ENCODE data around the gene TRDMT1.

The TRDMT1 gene, protein sequence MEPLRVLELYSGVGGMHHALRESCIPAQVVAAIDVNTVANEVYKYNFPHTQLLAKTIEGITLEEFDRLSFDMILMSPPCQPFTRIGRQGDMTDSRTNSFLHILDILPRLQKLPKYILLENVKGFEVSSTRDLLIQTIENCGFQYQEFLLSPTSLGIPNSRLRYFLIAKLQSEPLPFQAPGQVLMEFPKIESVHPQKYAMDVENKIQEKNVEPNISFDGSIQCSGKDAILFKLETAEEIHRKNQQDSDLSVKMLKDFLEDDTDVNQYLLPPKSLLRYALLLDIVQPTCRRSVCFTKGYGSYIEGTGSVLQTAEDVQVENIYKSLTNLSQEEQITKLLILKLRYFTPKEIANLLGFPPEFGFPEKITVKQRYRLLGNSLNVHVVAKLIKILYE

DNA sequence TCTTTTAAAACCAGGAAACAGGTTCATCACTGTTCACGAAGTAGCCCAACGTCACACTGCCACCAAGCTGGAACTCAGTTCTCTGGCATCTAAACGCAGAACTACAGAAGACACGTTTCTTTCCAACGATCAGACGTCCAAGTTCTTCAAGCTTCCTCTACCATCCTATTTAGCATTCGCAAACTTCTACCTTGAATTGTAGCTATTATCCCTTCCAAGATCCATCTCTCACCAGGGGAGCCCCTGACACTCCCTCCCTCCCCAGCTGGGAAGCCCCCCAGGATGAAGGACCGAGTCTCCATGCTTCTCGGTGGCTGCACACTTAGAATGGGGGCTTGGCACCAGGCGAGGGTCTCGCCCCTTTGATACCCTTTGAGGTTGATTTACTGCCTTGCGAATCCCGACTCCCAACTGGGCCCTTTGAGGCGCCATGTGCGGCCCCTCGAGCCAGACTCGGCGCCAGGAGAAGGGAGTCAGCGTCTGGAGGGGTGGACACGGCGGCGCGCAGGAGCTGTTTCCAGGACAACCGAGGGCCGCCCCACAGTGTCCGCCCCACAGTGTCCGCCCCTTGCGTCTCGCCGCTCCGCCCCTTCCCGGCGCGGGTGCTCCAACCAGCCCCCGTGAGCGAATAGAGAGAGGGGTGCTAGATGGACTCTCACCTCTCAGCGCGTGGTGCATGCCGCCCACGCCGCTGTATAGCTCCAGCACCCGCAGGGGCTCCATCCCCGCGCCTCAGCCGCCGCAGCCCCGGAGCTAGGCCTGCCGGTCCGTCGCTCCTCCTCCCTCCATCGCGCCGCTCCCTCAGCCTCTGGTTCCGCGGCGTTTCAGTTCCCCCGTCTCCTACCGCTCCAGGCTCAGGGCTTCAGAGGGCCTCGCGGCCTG lies at the start of gene TRDMT1:
Gene TRDMT1, minus strand, starts transcription at position 761 of the 882 bp plus-strand sequence. Its CDS starts 38 bp downstream, at position 723.
- Histone ChIP-seq H3K4me1 (ENCODE audit: insufficient read depth, poor library complexity, severe bottlenecking) (peaks cover 13% of the 10 kb centered on the region), H3K4me3 (ENCODE audit: severe bottlenecking) (peak within 1 kb of the TSS; percentile 61), H3K9me3 (ENCODE audit: severe bottlenecking) (no peaks in the 10 kb centered on the region), H3K27ac (ENCODE audit: poor library complexity, severe bottlenecking) (peak within 1 kb of the TSS; percentile 59), H3K27me3 (ENCODE audit: insufficient read depth, poor library complexity, severe bottlenecking) (no peaks in the 10 kb centered on the region), H3K36me3 (ENCODE audit: low read depth) (no peaks in the 10 kb centered on the region)
- TF ChIP-seq, protein P1, sequence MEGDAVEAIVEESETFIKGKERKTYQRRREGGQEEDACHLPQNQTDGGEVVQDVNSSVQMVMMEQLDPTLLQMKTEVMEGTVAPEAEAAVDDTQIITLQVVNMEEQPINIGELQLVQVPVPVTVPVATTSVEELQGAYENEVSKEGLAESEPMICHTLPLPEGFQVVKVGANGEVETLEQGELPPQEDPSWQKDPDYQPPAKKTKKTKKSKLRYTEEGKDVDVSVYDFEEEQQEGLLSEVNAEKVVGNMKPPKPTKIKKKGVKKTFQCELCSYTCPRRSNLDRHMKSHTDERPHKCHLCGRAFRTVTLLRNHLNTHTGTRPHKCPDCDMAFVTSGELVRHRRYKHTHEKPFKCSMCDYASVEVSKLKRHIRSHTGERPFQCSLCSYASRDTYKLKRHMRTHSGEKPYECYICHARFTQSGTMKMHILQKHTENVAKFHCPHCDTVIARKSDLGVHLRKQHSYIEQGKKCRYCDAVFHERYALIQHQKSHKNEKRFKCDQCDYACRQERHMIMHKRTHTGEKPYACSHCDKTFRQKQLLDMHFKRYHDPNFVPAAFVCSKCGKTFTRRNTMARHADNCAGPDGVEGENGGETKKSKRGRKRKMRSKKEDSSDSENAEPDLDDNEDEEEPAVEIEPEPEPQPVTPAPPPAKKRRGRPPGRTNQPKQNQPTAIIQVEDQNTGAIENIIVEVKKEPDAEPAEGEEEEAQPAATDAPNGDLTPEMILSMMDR (IDR thresholded peaks at IDR 0.05; ENCODE audit: poor library complexity, severe bottlenecking), result peak; percentile 18
- DNase-seq (ENCODE audit: low spot score) (peak; percentile 86), ATAC-seq (ENCODE audit: low read depth) (peak; percentile 98)

DNA sequence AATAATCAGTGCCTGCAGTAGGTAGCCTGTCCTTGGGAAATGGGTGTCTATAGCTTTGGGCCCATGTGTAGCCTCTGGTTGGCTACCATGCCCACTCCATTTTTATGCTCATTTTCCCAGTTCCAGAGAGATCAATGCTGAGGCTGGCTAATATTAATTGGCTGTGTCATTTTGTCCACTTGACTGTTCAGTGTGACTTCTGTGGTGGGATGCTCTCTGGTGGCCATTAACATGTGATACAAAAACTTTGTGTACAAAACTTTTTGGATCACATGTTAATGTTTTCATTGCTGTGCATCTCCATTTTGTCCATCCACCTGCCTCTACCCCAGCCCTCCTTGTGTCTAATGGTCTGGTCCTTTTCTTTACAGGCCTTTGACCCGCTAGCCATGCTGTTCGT lies 49.3 kb upstream of the TRDMT1 start:
- H3K4me1 ChIP-seq (ENCODE audit: insufficient read depth, poor library complexity, severe bottlenecking), result no peaks in the 10 kb centered on the region
- TF ChIP-seq, protein P1 (IDR thresholded peaks at IDR 0.05; ENCODE audit: poor library complexity, severe bottlenecking), result no peak
- no peaks in the 10 kb centered on the region for H3K9me3 ChIP-seq (ENCODE audit: severe bottlenecking)
- H3K4me3 ChIP-seq (ENCODE audit: severe bottlenecking), result no peak overlapping the region
- H3K27me3 ChIP-seq (ENCODE audit: insufficient read depth, poor library complexity, severe bottlenecking), result no peaks in the 10 kb centered on the region
- DNase-seq (ENCODE audit: low spot score) (no peak), ATAC-seq (ENCODE audit: low read depth) (no peak)
- no peaks in the 10 kb centered on the region for H3K36me3 ChIP-seq (ENCODE audit: low read depth)
- no peak overlapping the region for H3K27ac ChIP-seq (ENCODE audit: poor library complexity, severe bottlenecking)

DNA sequence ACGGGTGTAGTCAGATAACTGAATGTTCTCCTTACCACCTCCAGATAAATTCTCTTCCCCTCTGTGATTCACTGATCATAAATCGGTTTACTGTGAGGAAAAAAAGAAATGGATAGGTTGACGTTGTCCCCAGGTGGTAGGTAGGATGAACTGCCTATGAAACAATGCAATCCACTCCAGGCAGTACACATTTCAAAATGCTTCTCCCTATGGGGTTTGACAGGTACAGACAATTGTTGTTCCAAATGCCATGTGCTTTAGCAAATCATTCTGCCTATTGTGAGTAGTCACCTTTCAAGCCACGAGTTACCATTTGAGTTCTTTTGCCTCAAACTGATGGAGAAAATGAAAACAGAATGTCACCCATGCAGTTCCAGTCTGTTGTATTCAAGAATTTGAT lies 48.3 kb upstream of the TRDMT1 start:
- TF ChIP-seq, protein P1 (IDR thresholded peaks at IDR 0.05; ENCODE audit: poor library complexity, severe bottlenecking), result peak; percentile 79
- H3K36me3 ChIP-seq (ENCODE audit: low read depth), result no peaks in the 10 kb centered on the region
- ATAC-seq (ENCODE audit: low read depth) (peak; percentile 85), DNase-seq (ENCODE audit: low spot score) (no peak)
- H3K4me1 ChIP-seq (ENCODE audit: insufficient read depth, poor library complexity, severe bottlenecking), result no peaks in the 10 kb centered on the region
- no peak overlapping the region for H3K4me3 ChIP-seq (ENCODE audit: severe bottlenecking)
- no peak overlapping the region for H3K27ac ChIP-seq (ENCODE audit: poor library complexity, severe bottlenecking)
- H3K27me3 ChIP-seq (ENCODE audit: insufficient read depth, poor library complexity, severe bottlenecking), result no peaks in the 10 kb centered on the region
- H3K9me3 ChIP-seq (ENCODE audit: severe bottlenecking), result no peaks in the 10 kb centered on the region

DNA sequence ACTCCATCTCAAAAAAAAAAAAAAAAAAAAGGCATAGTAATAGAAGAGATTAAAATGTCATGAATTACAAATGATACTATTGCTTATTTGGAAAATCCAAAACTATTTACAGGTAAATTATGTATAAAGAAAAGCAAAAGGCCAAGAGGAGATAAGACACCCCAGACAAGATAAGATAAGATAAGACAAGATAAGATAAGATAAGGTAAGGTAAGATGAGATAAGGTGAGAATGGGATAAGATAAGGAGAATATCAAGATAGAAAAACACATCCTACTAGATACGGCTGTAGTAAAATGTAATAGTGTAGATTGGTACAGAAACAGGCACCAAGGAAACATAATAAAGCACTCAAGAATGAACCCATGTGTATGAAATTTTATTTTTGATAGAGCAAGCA lies 47.5 kb upstream of the TRDMT1 start:
- no peaks in the 10 kb centered on the region for H3K9me3 ChIP-seq (ENCODE audit: severe bottlenecking)

More for the DNA sequence above, 47.5 kb upstream of the TRDMT1 start:
- H3K27me3 ChIP-seq (ENCODE audit: insufficient read depth, poor library complexity, severe bottlenecking), result no peaks in the 10 kb centered on the region
- H3K4me1 ChIP-seq (ENCODE audit: insufficient read depth, poor library complexity, severe bottlenecking), result no peaks in the 10 kb centered on the region
- H3K4me3 ChIP-seq (ENCODE audit: severe bottlenecking), result no peak overlapping the region
- TF ChIP-seq, protein P1 (IDR thresholded peaks at IDR 0.05; ENCODE audit: poor library complexity, severe bottlenecking), result no peak
- DNase-seq (ENCODE audit: low spot score), result no peak
- H3K27ac ChIP-seq (ENCODE audit: poor library complexity, severe bottlenecking), result no peak overlapping the region
- no peak for ATAC-seq (ENCODE audit: low read depth)
- no peaks in the 10 kb centered on the region for H3K36me3 ChIP-seq (ENCODE audit: low read depth)
